ENCODE results near the gene C2CD3.

C2CD3 gene

DNA sequence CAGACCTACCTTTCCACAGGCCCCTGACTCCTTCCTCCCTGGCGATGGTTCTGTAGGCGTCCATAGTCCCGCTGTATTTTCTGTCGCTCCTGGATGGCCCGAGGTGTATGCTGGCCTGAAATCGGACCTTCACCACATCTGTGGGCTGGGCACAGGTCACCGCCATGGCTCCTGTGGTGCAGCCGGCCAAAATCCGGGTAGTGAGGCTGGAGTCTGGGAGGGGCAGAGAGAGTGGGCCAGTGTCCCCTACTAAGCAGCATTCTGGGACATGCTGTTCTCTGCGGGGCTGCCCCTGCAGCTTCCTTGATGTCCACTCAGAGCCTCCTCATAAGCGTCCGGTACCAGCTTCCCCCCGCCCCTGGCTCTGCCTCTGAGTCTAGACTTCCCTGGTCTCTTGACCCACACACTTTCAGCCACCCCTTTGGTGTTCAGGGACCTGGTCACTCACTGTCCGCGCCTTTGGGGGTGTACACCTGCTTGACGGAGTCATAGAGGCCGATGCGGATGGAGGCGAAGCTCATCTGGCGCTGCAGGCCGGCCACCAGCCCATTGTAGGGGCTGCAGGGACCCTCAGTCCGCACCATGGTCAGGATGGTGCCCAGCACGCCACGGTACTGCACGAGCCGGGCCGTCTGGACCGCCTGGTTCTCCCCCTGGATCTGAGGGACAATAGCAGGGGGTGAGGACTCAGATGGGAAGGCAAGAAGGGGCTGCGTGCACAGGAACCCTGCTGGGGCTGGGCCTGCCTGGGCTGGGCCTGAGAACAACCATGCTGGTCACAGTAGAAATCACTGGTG lies 164.9 kb downstream of the C2CD3 start:
- DNase-seq (ENCODE audit: low read depth in 1 of 2, low spot score in 1 of 2) = no peak
- no peak for TF ChIP-seq GABPA (IDR thresholded peaks at IDR 0.05; ENCODE audit: low read depth)
- TF ChIP-seq, protein P1, sequence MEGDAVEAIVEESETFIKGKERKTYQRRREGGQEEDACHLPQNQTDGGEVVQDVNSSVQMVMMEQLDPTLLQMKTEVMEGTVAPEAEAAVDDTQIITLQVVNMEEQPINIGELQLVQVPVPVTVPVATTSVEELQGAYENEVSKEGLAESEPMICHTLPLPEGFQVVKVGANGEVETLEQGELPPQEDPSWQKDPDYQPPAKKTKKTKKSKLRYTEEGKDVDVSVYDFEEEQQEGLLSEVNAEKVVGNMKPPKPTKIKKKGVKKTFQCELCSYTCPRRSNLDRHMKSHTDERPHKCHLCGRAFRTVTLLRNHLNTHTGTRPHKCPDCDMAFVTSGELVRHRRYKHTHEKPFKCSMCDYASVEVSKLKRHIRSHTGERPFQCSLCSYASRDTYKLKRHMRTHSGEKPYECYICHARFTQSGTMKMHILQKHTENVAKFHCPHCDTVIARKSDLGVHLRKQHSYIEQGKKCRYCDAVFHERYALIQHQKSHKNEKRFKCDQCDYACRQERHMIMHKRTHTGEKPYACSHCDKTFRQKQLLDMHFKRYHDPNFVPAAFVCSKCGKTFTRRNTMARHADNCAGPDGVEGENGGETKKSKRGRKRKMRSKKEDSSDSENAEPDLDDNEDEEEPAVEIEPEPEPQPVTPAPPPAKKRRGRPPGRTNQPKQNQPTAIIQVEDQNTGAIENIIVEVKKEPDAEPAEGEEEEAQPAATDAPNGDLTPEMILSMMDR (IDR thresholded peaks at IDR 0.05; ENCODE audit: insufficient read depth, low read length) = no peak
- TF ChIP-seq POLR2AphosphoS5 (IDR thresholded peaks at IDR 0.05; ENCODE audit: low read depth) = no peak
- TF ChIP-seq SPI1 (IDR thresholded peaks at IDR 0.05; ENCODE audit: borderline replicate concordance, low read depth) = no peak
- TF ChIP-seq, protein P2, sequence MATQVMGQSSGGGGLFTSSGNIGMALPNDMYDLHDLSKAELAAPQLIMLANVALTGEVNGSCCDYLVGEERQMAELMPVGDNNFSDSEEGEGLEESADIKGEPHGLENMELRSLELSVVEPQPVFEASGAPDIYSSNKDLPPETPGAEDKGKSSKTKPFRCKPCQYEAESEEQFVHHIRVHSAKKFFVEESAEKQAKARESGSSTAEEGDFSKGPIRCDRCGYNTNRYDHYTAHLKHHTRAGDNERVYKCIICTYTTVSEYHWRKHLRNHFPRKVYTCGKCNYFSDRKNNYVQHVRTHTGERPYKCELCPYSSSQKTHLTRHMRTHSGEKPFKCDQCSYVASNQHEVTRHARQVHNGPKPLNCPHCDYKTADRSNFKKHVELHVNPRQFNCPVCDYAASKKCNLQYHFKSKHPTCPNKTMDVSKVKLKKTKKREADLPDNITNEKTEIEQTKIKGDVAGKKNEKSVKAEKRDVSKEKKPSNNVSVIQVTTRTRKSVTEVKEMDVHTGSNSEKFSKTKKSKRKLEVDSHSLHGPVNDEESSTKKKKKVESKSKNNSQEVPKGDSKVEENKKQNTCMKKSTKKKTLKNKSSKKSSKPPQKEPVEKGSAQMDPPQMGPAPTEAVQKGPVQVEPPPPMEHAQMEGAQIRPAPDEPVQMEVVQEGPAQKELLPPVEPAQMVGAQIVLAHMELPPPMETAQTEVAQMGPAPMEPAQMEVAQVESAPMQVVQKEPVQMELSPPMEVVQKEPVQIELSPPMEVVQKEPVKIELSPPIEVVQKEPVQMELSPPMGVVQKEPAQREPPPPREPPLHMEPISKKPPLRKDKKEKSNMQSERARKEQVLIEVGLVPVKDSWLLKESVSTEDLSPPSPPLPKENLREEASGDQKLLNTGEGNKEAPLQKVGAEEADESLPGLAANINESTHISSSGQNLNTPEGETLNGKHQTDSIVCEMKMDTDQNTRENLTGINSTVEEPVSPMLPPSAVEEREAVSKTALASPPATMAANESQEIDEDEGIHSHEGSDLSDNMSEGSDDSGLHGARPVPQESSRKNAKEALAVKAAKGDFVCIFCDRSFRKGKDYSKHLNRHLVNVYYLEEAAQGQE (IDR thresholded peaks at IDR 0.05; ENCODE audit: insufficient replicate concordance, low read depth) = no peak
- Histone ChIP-seq H3K4me3 (replicated peaks; ENCODE audit: insufficient read depth, low read length) (no peak overlapping the region), H3K27me3 (ENCODE audit: insufficient read depth, poor library complexity, severe bottlenecking) (no peaks in the 10 kb centered on the region), H3K27ac (replicated peaks) (no peak overlapping the region)

DNA sequence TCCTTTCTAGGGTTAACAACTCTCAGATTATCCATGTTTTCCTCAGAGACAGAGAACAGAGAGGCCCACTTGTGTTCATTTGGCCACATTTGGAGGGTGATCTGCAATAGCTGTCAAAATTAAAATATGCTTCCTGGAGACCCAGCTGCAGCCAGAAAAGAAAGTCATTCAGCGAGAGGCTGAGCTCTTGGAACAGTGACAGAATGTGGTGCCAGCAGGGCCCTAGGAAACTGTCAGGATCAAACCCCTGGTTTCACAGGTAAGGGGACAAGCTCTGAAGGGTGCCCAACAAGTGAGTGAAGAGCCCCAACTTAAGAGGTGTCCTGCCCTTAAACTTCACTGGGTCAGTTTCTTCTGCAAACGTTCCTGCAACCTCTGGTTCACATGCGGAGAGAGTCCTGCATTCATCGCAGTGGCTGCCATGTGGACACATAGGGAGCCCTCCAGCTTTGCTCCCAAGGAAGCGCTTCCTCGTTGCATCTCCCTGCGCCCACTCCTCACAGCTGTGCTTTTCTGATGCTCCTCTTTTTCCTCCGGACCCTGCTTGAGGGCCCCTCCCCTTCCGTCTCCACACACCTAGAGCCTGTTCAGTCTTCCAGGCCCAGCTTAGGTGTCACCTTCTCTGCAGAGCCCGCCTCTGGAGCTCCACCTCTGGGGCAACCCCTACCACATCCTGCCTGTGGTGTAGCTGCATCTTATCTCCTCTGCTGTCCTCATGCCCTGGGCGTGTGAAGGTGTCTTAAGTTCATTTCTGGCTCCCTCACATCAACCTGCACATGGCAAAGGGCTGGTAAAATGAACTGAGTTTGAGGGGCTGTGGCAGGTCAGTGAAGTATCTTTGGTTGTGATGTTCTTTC lies 165.8 kb downstream of the C2CD3 start:
- DNase-seq (ENCODE audit: low read depth in 1 of 2, low spot score in 1 of 2) = no peak
- no peak overlapping the region for H3K27ac ChIP-seq (replicated peaks)
- TF ChIP-seq POLR2AphosphoS5 (IDR thresholded peaks at IDR 0.05; ENCODE audit: low read depth) = no peak
- TF ChIP-seq, protein P2 (IDR thresholded peaks at IDR 0.05; ENCODE audit: insufficient replicate concordance, low read depth) = no peak
- H3K4me3 ChIP-seq (replicated peaks; ENCODE audit: insufficient read depth, low read length) = no peak overlapping the region
- H3K27me3 ChIP-seq (ENCODE audit: insufficient read depth, poor library complexity, severe bottlenecking) = no peaks in the 10 kb centered on the region

DNA sequence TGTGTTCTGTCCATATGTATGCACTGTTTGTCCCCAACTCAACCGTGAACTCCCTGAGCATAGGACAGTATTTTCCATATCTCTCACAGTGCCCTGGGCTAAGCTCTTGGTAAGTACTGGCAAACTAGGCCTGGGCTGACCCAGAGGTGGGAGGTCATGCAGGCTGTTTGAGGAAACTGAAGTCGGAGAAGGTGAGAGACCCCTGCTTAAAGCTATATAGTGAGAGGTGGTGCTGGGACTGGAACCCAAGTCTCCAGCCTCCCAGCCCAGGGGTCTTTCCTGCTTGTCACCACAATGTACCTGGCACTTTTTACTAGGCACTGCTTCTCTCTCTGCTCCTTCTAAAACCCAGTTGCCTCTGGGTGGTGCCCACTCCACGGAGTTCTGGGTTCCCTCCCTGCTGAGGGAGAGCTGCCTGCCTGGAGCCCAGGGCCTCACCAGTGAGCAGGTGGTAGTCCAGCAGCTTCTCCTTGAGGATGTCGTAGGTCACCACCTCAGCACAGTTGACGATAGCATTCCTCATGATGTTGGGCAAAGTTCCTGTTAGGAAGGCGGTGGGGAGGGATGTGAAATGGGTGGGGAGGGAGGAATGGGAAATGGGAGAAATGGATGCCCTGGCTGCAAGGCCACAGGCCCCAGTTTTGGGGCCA lies 166.6 kb downstream of the C2CD3 start:
- no peak for DNase-seq (ENCODE audit: low read depth in 1 of 2, low spot score in 1 of 2)
- H3K4me3 ChIP-seq (replicated peaks; ENCODE audit: insufficient read depth, low read length) = no peak overlapping the region
- H3K27me3 ChIP-seq (ENCODE audit: insufficient read depth, poor library complexity, severe bottlenecking) = no peaks in the 10 kb centered on the region
- H3K27ac ChIP-seq (replicated peaks) = no peak overlapping the region
- TF ChIP-seq POLR2AphosphoS5 (IDR thresholded peaks at IDR 0.05; ENCODE audit: low read depth) (no peak), GABPA (IDR thresholded peaks at IDR 0.05; ENCODE audit: low read depth) (no peak), SPI1 (IDR thresholded peaks at IDR 0.05; ENCODE audit: borderline replicate concordance, low read depth) (no peak)
- TF ChIP-seq, protein P2 (IDR thresholded peaks at IDR 0.05; ENCODE audit: insufficient replicate concordance, low read depth) = no peak
- TF ChIP-seq, protein P1 (IDR thresholded peaks at IDR 0.05; ENCODE audit: insufficient read depth, low read length) = no peak

Measured in HL-60 (cell line).